H1 (cell line): Measurements from ENCODE around the gene CCDC47. TPM values are rescaled to one million over a fixed set of nuclear protein-coding genes. Genes with fewer than 3 reads are reported as not detected.

Experiments used
- CTCF ChIA-PET: fragments of 300-600 bp; sonication (Branson Sonifier 250); formaldehyde crosslinking; loops from one replicate; lab custom pipeline; 2021; ENCODE audit not compliant: partially characterized antibody; lab: Charles Lee
- POLR2A ChIA-PET: fragments of 300-600 bp; sonication (Branson Sonifier 250); formaldehyde crosslinking; loops from one replicate; lab custom pipeline; 2021; ENCODE audit warnings: inconsistent platforms; ENCODE audit not compliant: partially characterized antibody; lab: Charles Lee
- DNase-seq, 2 experiments: peaks; one replicate each; pipeline versions ENCODE4 v3.0.0 to v3.0.0-alpha.2; 2010 to 2022; ENCODE audit warnings: low spot score in 2 of 2, low read depth in 1 of 2, mixed read lengths in 1 of 2
- FAIRE-seq: peaks from 2 replicates; lab custom pipeline; 2011; peaks lifted over from hg19 to GRCh38; lab: Jason Lieb, UNC
- H2AFZ ChIP-seq: 2 replicates; pipeline ENCODE4 v1.8.1; 2012; ENCODE audit warnings: low read length, inconsistent platforms
- H2AK5ac ChIP-seq: 2 replicates; pipeline ENCODE4 v1.6.1; 2013; ENCODE audit warnings: low read depth, low read length
- H2BK120ac ChIP-seq: replicated peaks from 2 replicates; pipeline ENCODE3; 2013; ENCODE audit warnings: low read depth, low read length, inconsistent platforms
- H2BK12ac ChIP-seq: 2 replicates; pipeline ENCODE4 v1.6.1; 2013; ENCODE audit warnings: low read depth, low read length
- H2BK15ac ChIP-seq: 2 replicates; pipeline ENCODE4 v1.6.1; 2013; ENCODE audit warnings: low read length
- H2BK20ac ChIP-seq: 2 replicates; pipeline ENCODE4 v1.6.1; 2013; ENCODE audit warnings: low read length
- H2BK5ac ChIP-seq: 2 replicates; pipeline ENCODE4 v1.6.1; 2013; ENCODE audit warnings: low read depth, low read length
- H3K14ac ChIP-seq: 2 replicates; pipeline ENCODE4 v1.6.1; 2013; ENCODE audit warnings: inconsistent platforms; ENCODE audit not compliant: insufficient read length
- H3K18ac ChIP-seq: 2 replicates; pipeline ENCODE4 v1.6.1; 2013; ENCODE audit warnings: low read length; ENCODE audit errors: extremely low read depth
- H3K23ac ChIP-seq: 2 replicates; pipeline ENCODE4 v1.6.1; 2013; ENCODE audit warnings: inconsistent platforms; ENCODE audit not compliant: insufficient read length
- H3K23me2 ChIP-seq: 2 replicates; pipeline ENCODE4 v1.6.1; 2013; ENCODE audit warnings: low read depth, low read length
- H3K27ac ChIP-seq: 2 replicates; pipeline ENCODE4 v1.6.1; 2011; ENCODE audit warnings: low read depth, low read length, inconsistent platforms
- H3K27me3 ChIP-seq, 4 experiments: replicated peaks in 1 of 4; 1 replicate in 1 of 4; 2 replicates in 3 of 4; pipeline versions ENCODE4 v1.6.1 to v1.8.1; 2011 to 2013; ENCODE audit warnings: low read length in 3 of 4, mild to moderate bottlenecking in 3 of 4, inconsistent platforms in 2 of 4, mixed read lengths in 2 of 4, moderate library complexity in 1 of 4; ENCODE audit not compliant: control insufficient read depth in 3 of 4, insufficient read depth in 3 of 4; ENCODE audit errors: extremely low read depth in 1 of 4
- H3K36me3 ChIP-seq, 4 experiments: 2 replicates each; pipeline versions ENCODE4 v1.6.1 to v1.8.1; 2011 to 2013; ENCODE audit warnings: mild to moderate bottlenecking in 4 of 4, low read length in 3 of 4, moderate library complexity in 2 of 4, control low read depth in 1 of 4, inconsistent platforms in 1 of 4; ENCODE audit not compliant: insufficient read depth in 4 of 4, control insufficient read depth in 2 of 4
- H3K4ac ChIP-seq: replicated peaks from 2 replicates; pipeline ENCODE3; 2013; ENCODE audit warnings: low read length, low read depth, mixed read lengths, inconsistent platforms; ENCODE audit not compliant: insufficient read length
- H3K4me1 ChIP-seq, 4 experiments: replicated peaks in 1 of 4; 1 replicate in 1 of 4; 2 replicates in 3 of 4; pipeline versions ENCODE4 v1.6.1 to v1.8.1; 2011 to 2013; ENCODE audit warnings: low read length in 3 of 4, inconsistent platforms in 2 of 4, mixed read lengths in 1 of 4; ENCODE audit not compliant: insufficient read depth in 4 of 4, control insufficient read depth in 3 of 4
- H3K4me2 ChIP-seq, 2 experiments: 2 replicates each; pipeline versions ENCODE4 v1.6.1 to v1.8.1; 2011 to 2013; ENCODE audit warnings: low read depth in 2 of 2, low read length in 2 of 2, control low read depth in 1 of 2, inconsistent platforms in 1 of 2, mild to moderate bottlenecking in 1 of 2; ENCODE audit not compliant: insufficient read depth in 1 of 2
- H3K4me3 ChIP-seq, 4 experiments: fragments of 200-600, 300-600 bp in 1 of 4; sonication (generic), shearing (Covaris generic), sonication (Bioruptor Twin) in 1 of 4; 2 replicates each; pipeline versions ENCODE4 v1.5.1 to v1.8.1; 2011 to 2016; ENCODE audit warnings: low read length in 4 of 4, low read depth in 3 of 4, control low read depth in 2 of 4, inconsistent platforms in 2 of 4, mild to moderate bottlenecking in 2 of 4, mixed read lengths in 1 of 4, moderate library complexity in 1 of 4; ENCODE audit not compliant: insufficient read depth in 2 of 4; ENCODE audit errors: extremely low read depth in 1 of 4
- H3K56ac ChIP-seq: replicated peaks from 2 replicates; pipeline ENCODE3; 2013; ENCODE audit warnings: low read depth, mild to moderate bottlenecking, mixed read lengths, low read length, inconsistent platforms; ENCODE audit not compliant: insufficient read length
- H3K79me1 ChIP-seq: 2 replicates; pipeline ENCODE4 v1.6.1; 2013; ENCODE audit warnings: low read depth, low read length, control low read depth
- H3K79me2 ChIP-seq, 2 experiments: 2 replicates each; pipeline versions ENCODE4 v1.6.1 to v1.8.1; 2012 to 2013; ENCODE audit warnings: low read length in 2 of 2, mild to moderate bottlenecking in 2 of 2, inconsistent platforms in 1 of 2; ENCODE audit not compliant: insufficient read depth in 2 of 2, control insufficient read depth in 1 of 2
- H3K9ac ChIP-seq, 4 experiments: replicated peaks in 1 of 4; 1 replicate in 1 of 4; 2 replicates in 3 of 4; pipeline versions ENCODE4 v1.6.1 to v1.8.1; 2011 to 2013; ENCODE audit warnings: low read depth in 3 of 4, low read length in 3 of 4, control low read depth in 2 of 4, mild to moderate bottlenecking in 2 of 4, moderate library complexity in 2 of 4, inconsistent platforms in 1 of 4; ENCODE audit errors: extremely low read depth in 1 of 4
- H3K9me3 ChIP-seq, 2 experiments: 2 replicates each; pipeline versions ENCODE4 v1.6.1 to v1.8.1; 2012 to 2013; ENCODE audit warnings: mild to moderate bottlenecking in 2 of 2, moderate library complexity in 2 of 2, control low read depth in 1 of 2, inconsistent platforms in 1 of 2, low read depth in 1 of 2, low read length in 1 of 2, mixed read lengths in 1 of 2; ENCODE audit not compliant: insufficient read depth in 2 of 2
- H4K20me1 ChIP-seq, 2 experiments: replicated peaks in 1 of 2; 2 replicates each; pipeline versions ENCODE3 to v1.8.1; 2011 to 2013; ENCODE audit warnings: inconsistent platforms in 2 of 2, low read length in 2 of 2, mild to moderate bottlenecking in 1 of 2; ENCODE audit not compliant: insufficient read depth in 2 of 2, control insufficient read depth in 1 of 2
- H4K5ac ChIP-seq: 2 replicates; pipeline ENCODE4 v1.6.1; 2013; ENCODE audit warnings: low read length, low read depth, mixed read lengths, inconsistent platforms; ENCODE audit not compliant: insufficient read length
- H4K8ac ChIP-seq: 2 replicates; pipeline ENCODE4 v1.8.0; 2013; ENCODE audit warnings: mild to moderate bottlenecking, moderate library complexity, low read length, inconsistent platforms; ENCODE audit not compliant: insufficient read depth; ENCODE audit errors: extremely low read depth
- H4K91ac ChIP-seq: replicated peaks from 2 replicates; pipeline ENCODE3; 2013; ENCODE audit warnings: low read length, mixed read lengths, inconsistent platforms; ENCODE audit not compliant: insufficient read length
- BRCA1 ChIP-seq: IDR thresholded peaks from 2 replicates; pipeline ENCODE4 v1.6.1; 2012; ENCODE audit warnings: low read depth, low read length, improper control_type of control experiment
- CTBP2 ChIP-seq: IDR thresholded peaks from 2 replicates; pipeline ENCODE4 v1.7.0; 2011; ENCODE audit warnings: borderline replicate concordance, mild to moderate bottlenecking, moderate library complexity, mixed read lengths, low read length; ENCODE audit not compliant: insufficient read depth, insufficient read length
- RXRA ChIP-seq: IDR thresholded peaks from 2 replicates; pipeline ENCODE4 v1.6.1; 2011; ENCODE audit warnings: low read depth, mild to moderate bottlenecking, low read length, moderate library complexity; ENCODE audit not compliant: insufficient read depth
- SP1 ChIP-seq: IDR thresholded peaks from 2 replicates; pipeline ENCODE4 v1.6.1; 2011; ENCODE audit warnings: low read depth, low read length
- WGBS, 2 experiments: shearing (Covaris generic) in 1 of 2; methylation state at CpG; one replicate each; pipeline versions ENCODE4 v1.1.6 to v1.1.7; 2013 to 2015; ENCODE audit warnings: low lambda C conversion rate in 2 of 2, mixed read lengths in 2 of 2, inconsistent platforms in 1 of 2, low coverage in 1 of 2, missing lambda C conversion rate in 1 of 2; ENCODE audit not compliant: insufficient replicate concordance in 2 of 2, insufficient coverage in 1 of 2, insufficient read length in 1 of 2; ENCODE audit errors: extremely low coverage in 1 of 2, missing lambda C conversion rate in 1 of 2; 5-methylcytosine and 5-hydroxymethylcytosine counted together
- polyA plus RNA-seq, 7 experiments: library from polyadenylated mRNA; depleted of rRNA in 3 of 7; stranded (reverse) in 5 of 7; unstranded in 2 of 7; fragments of >200 nt in 5 of 7; fragments of 200-250 nt in 2 of 7; gene quantifications; 1 replicate in 5 of 7; 2 replicates in 1 of 7; 4 replicates in 1 of 7; pipeline versions ENCODE4 v1.2.1 to v1.2.3, GENCODE V29; 2011 to 2013; ENCODE audit warnings: missing spikeins in 2 of 7, mixed read lengths in 2 of 7
- total RNA-seq: library from RNA; stranded (reverse); fragmentation: NEBNext Ultra II Directional; extraction: Animal tissue kit (Norgen Biotek cat#: 25700); gene quantifications from 2 replicates; pipeline ENCODE4 v1.2.1, GENCODE V29; 2021

The CCDC47 gene
- total and polyA plus RNA-seq, 2 of the 8 experiments (the other 6 are each of a cell fraction or from before 2014, with no cell fraction given): 21.2 to 83.1 TPM

DNA sequence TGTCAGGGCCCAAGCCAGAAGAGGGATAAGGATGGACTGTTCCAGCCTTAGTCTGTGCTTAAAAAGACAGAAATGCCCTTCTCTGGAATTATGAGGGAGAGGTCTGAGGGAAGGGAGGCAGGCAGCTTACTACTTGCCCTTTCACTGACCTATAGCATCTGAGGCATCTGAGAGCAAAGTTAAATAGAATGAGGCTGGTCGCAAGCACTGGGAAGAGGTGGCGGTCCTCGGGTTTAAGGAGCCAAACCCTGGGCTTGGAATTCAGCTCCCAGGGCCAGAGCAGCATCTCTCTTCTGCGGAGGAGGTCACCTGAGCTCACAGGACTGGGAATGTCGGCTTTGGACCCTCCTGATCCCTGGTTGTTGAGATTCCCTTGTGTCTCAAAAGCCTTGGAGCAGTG, 70.4 kb downstream of the CCDC47 start:
- no peak for TF ChIP-seq SP1
- TF ChIP-seq RXRA: no peak
- no peak for TF ChIP-seq BRCA1
- no peak for TF ChIP-seq CTBP2
- H3K4me1 ChIP-seq: peaks cover 3 to 18% (median 12%) of the 10 kb centered on the region in 4 experiments; a peak in 6 of 7 replicates
- H3K36me3 ChIP-seq: peaks cover 0 to 11% (median 1%) of the 10 kb centered on the region in 4 experiments; a peak in 3 of 8 replicates
- peaks cover 16% of the 10 kb centered on the region; the same call in 1 of the 2 replicates for H3K23me2 ChIP-seq
- H3K27ac ChIP-seq: no peak overlapping the region
- ChIA-PET CTCF (interaction anchor here (0.8 to 3.3 kb wide), 4 partner anchors 7 to 23 kb away, joined by 3 to 17 read pairs (median 5); no protein-coding TSS in a partner anchor), POLR2A (interaction anchor here (0.8 to 1.3 kb wide), 3 partner anchors 8 to 87 kb away, joined by 3 to 4 read pairs (median 3); no protein-coding TSS in a partner anchor)
- no peak overlapping the region for H4K91ac ChIP-seq
- H3K56ac ChIP-seq: no peak overlapping the region
- H3K79me2 ChIP-seq: no peaks in the 10 kb centered on the region; a peak in 1 of 4 replicates
- no peak overlapping the region for H2AK5ac ChIP-seq
- no peak overlapping the region for H3K14ac ChIP-seq
- H3K27me3 ChIP-seq: peaks cover 0 to 5% (median 0%) of the 10 kb centered on the region in 4 experiments; a peak in 3 of 7 replicates
- no peak overlapping the region for H2BK20ac ChIP-seq
- H2BK15ac ChIP-seq: no peak overlapping the region
- no peak for FAIRE-seq
- H4K5ac ChIP-seq: no peak overlapping the region
- no peak overlapping the region for H2AFZ ChIP-seq
- no peak overlapping the region for H2BK12ac ChIP-seq
- no peak overlapping the region for H3K4me3 ChIP-seq
- peak overlapping the region in 1 of 2 experiments; percentile 84; a peak in 1 of 4 replicates for H3K4me2 ChIP-seq
- no peak overlapping the region for H2BK5ac ChIP-seq
- no peak overlapping the region for H3K4ac ChIP-seq
- H3K9ac ChIP-seq: no peak overlapping the region
- no peak overlapping the region for H2BK120ac ChIP-seq
- H4K20me1 ChIP-seq: peaks cover 4 to 13% of the 10 kb centered on the region in 2 experiments
- no peak overlapping the region for H3K23ac ChIP-seq
- H3K79me1 ChIP-seq: 0 out of 2 replicates have a peak, but pooled peaks cover 3% of the 10 kb centered on the region
- H3K18ac ChIP-seq: no peak overlapping the region
- WGBS, 2 experiments: 97% methylated on average over 5 of the region's 5 CpGs; no CpG with 5 or more reads in 1 of the 2 experiments
- DNase-seq: no peak
- H4K8ac ChIP-seq: no peak overlapping the region
- H3K9me3 ChIP-seq: no peaks in the 10 kb centered on the region
